NCI-H1092 (cell line): ENCODE data around the gene TMEM92.

Source experiments
- DNase-seq: peaks from one replicate; lab custom pipeline; 2025; lab: John Stamatoyannopoulos, UW

TMEM92 gene

DNA sequence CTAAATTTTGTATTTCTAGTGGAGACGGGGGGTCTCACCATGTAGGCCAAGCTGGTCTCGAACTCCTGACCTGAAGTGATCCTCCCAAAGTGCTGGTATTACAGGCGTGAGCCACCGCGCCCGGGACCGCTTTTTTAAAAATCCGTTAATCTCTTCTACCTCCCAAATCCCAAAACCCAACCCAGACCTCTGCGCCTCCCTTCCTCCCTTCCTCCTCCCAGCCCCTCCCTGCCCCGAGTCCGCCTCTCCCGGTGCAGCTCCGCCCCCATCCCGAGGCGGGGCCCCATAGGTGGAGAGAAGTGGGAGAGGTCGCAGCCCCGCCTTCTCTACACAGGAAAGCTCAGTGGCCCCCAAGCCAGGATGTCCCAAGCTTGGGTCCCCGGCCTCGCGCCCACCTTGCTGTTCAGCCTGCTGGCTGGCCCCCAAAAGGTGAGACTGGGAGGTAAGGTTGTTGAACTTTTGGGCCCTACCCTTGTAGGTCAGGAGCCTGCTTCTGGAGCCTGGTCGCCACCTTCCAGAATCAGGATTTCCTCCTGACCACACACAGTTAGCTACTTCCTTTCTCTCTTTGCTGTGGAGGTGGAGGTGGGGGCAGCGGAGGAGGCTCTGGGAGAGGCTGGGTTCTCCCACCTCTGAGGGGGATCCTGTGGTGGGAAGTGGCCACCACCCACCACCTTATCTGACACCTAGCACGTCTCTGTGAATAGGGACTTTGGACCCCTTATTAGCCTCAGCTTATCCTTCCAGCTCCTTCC is at the start of gene TMEM92:
TSS of gene TMEM92 (plus strand) at position 325 of the 755 bp plus-strand sequence. CDS start at position 361, 36 bp downstream.
- DNase-seq: no peak

DNA sequence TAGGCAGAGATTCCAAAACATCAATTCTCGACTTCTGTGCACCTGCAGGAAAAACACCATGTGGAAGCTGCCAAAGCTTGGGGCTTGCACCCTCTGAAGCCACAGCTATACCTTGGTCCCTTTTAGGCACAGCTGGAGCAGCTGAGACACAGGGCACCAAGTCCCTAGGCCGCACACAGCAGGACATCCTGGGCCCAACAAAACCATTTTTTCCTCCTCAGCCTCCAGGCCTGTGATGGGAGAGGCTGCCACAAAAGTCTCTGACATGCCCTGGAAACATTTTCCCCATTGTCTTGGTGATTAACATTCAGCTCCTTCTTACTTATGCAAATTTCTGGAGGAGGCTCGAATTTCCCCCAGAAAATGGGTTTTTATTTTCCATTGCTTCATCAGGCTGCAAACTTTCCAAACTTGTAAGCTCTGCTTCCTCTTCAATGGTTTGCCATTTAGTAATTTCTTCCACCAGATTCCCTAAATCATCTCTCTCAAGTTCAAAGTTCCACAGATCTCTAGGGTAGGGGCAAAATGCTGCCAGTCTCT is 48.5 kb upstream of the TMEM92 start:
- no peak for DNase-seq

DNA sequence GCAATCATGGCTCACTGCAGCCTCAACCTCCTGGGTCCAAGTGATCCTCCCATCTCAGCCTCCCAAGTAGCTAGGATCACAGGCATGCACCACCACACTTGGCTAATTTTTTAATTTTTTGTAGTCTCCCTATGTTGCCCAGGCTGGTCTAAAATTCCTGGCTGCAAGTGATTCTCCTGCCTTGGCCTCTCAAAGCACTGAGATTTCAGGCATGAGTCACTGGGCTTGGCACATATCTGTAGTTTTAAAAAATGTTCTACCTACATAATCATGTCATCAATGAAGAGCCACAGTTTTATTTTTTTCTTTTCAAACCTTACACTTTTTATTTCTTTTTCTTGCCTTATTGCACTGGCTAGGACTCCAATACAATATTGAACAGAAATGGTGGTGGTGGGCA is 39.7 kb upstream of the TMEM92 start:
- DNase-seq: no peak

DNA sequence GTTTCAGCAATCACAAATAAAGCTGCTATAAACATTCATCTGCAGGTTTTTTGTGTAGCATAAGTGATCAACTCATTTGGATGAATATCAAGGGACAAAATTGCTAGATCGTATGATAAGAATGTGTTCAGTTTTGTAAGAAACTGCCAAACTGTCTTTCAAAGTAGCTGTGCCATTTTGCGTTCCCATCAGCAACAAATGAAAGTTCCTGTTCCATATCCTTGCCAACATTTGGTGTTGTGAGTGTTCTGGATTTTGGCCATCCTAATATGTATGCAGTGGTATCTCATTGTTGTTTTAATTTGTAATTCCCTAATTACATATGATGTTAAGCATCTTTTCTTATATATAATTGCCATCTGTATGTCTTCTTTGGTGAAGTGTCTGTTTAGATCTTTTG is 36.4 kb upstream of the TMEM92 start:
- DNase-seq: no peak

DNA sequence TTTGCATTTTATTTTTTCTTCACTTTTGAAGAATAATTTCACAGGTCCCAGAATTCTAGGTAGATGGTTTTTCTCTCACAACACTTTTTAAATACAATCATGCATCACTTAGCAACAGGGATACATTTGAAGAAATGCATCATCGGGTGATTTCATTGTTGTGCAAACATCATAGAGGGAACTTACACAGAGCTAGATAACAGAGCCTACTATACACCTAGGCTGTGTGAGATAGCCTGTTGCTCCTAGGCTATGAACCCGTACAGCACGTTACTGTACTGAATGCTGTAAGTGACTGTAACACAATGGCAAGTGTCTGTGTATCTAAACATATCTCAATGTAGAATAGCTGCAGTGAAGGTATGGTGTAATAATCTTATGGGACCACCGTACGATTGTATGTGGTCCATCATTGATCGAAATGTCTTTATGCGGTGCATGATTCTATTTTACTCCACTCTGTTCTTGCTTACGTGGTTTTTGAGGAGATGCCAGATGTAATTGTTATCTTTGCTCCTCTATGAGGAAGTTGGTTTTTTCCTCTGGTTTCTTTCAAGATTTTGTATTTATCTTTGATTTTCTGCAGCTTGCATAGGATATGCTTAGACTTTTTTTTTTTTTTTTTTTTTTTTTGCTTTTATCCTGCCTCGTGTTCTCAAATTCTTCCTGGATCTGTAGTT is 35.5 kb upstream of the TMEM92 start:
- DNase-seq: no peak

DNA sequence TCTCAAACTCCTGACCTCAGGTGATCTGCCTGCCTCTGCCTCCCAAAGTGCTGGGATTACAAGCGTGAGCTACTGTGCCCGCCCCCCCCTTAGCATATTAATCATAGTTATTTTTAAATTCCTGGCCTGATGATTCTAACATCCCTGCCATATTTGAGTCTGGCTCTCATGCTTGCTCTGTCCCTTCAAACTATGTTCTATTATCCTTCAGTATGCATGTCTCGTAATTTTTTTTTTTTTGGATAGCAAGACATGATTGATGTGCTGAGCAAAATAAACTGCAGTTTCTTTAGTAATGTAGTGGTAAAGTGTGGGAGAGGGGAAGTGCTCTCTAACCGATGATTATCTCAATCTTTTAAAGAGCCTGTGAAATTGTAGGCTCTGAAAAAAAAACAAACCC is 34.3 kb upstream of the TMEM92 start:
- no peak for DNase-seq

DNA sequence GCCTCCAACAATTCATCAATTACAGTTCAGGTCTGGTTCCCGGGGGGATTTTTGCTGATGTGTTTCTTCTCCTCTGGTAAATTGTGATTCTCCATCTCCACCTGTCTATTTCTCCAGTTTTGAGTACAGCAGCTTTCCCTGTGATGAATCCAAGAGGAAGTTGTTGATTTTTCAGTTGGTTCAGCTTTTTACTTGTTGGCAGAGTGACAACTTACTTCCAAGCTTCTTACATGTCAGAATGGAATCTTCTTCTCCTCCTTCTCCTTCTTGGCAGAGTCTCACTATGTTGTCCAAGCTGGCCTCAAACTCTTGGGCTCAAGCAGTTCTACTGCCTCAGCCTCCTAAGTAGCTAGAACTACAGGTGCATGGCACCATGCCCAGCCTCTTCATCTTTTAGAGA is 33.4 kb upstream of the TMEM92 start:
- no peak for DNase-seq

DNA sequence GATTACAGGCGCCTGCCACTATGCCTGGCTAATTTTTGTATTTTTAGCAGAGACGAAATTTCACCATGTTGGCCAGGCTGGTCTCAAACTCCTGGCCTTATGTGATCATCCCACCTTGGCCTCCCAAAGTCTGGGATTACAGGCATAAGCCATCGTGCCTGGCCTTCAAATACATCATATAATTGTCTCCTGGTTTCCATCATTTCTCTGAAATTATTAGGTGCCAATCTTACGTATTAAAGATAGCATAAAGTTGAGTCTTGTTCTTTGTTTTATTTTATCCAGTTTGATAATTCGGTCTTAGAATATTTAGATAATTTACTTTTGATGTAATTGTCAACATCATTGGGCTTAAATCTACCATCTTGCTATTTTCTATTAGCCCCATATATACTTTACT is 32.8 kb upstream of the TMEM92 start:
- no peak for DNase-seq

DNA sequence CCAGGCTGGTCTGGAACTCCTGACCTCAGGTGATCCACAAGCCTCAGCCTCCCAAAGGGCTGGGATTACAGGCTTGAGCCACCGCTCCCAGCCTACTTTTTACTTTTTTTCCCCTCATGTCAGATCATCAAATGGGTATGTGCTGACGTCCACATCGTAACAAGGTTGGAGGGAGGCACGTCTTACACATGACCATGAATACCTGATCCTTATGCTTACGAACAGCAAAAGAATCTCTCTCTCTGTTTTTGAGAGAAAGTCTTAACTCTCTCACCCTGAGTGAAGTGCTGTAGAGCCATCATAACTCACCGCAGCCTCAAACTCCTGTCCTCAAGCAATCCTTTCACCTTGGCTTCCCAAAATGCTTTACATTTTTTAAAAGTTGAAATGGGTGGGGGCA is 29.5 kb upstream of the TMEM92 start:
- no peak for DNase-seq

DNA sequence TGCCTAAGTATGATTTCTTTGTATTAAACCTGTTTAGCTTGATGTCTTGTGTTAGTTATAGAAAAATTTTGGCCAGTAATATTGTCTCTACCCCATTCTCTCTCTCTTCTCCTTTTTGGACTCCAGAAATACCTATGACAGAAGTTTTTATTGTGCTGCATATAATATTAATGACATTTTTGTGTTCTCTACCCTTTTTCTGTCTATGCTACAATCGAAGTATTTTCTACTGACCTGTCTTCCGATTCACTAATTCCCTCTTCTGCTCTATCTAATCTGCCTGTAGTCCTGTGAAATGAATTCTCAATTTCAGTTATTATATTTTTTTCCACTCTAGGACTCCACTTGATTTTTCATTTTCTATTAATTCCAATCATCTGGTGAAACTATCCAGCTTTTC is 26.0 kb upstream of the TMEM92 start:
- no peak for DNase-seq

DNA sequence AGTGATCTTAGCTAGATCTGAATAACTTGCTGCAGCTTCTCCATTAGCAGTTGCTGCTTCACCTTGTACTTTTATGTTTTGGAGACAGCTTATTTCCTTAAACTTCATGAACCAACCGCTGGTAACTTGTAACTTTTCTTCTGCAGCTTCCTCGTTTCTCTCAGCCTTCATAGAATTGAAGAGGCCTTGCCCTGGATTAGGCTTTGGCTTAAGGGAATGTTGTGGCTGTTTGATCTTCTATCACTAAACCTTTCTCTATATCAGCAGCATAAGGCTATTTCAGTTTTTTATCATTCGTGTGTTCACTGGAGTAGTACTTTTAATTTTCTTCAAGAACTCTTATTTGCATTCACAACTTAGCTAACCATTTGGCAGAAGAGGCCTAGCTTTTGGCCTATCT is 21.5 kb upstream of the TMEM92 start:
- DNase-seq: no peak

DNA sequence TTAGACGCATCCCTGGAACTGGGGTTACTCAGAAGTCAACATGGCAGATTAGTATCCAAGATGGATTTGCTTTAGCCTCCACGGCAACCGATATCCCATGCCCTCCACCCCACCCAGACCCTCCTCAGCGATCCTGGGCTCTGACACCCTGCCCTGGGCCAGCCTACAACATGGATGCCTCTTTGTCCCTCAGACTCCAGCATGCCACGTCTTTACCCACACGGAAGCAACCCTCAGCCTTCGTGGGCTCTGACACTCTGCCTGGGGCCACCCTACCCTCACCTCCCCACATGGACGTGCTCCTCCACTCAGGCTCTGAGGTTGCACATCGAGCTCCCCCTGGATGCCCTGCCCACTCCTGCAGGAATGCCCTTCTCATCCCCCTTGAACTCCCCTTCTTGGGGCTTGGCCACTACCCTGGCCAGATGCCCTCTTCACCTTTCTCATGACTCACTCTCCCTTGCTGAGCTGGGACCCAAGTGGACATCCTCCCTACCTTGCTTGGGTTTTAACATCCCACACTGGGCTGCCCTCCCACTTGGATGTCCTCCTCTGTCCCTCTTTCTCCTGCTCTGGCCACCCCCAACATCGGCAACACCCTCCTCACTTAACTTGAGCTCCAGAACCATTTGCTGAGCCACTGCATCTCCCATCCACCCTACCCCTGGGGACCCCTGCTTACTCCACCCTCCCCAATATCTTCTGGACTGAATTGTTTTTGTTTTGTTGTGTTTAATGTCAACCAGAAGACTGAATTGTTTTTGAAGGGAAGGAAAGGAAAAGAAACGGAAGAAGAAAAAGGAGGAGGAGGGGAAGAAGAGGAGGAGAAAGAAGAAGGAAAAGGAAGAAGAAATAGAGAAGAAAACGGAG is 18.3 kb upstream of the TMEM92 start:
- DNase-seq: no peak

DNA sequence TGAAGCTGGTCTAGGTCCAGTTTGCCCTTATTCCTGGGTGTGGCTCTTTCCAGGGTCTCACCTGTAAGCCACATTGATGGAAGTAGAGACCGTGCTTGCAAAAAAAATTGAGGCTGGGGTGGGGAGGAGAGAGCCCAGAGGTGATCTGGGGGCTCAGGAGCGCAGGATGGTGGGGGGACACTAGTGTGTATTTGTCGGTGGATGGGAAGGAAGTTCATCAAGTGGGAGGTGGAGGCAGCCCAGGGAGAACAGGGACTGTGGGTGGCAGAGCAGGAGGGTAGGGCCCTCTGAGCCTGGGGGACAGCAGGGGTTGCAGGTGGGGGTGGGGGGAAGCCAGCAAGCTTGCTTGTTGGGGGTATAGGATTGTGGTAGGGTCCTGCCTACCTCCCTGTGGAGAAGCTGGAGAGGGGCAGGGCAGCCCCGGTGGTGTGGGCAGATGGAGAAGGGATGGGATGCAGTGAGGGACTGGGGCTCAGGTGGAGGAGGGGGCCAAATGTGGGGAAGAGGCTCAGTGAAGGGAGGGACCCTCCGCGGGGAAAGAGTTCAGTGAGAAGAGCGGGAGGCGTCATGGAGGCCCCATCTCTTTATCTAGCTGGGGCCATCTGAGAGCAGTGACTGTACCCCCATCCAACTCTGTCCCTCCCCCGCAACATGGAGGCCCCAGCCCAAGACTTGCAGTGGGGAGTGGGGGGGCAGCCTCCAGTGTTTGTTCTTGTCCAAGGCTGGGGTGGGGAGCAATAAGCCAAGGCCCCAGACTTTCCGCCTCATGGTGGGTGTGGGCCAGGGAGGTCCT is 17.2 kb upstream of the TMEM92 start:
- no peak for DNase-seq

DNA sequence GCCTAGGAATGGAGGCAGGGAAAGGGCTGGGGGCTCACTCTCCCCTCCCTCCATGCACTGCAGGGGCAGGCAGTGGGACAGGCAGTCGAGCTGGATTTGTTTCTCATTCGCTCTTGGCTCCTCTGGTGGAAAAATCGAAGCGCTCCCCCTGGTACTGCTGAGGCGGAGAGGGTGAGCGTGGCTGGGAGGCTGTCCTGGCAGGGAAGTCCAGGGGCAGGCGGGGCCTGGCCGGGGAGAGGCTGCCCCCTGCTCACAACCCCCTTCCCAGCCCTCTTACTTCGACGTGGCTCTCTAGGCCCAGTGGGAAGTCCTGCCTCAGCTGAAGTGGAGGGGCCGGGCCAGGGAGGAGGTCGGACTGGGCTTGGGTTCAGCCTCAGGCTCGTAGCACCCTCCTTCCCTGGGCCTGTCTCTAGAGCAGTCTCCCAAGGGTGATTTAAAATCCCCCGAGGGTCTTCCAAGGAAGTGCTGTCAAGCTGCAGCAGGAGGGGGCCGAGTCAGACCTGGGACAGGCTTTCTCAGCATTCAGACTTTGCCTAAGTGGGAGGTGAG is 16.5 kb upstream of the TMEM92 start:
- no peak for DNase-seq

DNA sequence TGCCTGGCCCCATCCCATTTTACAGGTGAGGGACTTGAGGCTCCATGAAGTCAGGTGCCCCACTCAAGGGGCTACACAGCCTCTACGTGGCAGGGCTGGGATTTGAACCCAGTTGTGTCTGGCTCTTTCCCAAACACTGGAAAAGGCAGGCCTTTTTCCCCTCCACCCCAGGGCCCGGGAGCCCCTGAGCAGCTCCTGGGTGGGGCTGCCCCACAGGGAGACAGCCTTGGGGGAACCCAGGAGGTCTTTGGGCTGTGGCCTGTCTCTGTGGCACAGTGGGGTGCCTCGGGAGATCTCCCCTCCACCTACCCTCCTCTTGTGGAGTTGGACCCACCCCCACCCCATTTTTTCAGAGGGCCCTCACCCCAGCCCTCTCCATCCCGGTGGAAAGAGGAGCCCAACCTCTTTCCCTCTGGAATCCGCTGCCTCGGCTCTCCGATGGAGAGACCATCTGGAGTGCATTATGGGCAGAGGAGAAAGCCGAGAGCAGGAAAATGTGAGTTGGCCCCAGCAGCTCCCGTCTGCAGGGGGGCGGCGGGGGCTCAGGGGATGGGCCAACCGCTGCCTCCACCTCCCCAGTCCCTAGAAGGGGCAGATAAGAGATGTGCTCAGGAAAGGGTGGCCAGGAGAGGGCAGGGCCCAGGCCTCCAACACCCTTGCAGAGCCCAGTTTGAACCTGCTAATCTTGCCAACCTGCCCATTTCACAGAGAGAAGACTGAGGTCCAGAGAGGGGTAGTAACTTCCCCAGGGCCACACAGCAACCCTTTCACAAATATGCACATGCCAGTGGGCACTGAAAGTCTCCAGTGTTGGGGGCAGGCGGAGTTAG is 15.4 kb upstream of the TMEM92 start:
- DNase-seq: no peak

DNA sequence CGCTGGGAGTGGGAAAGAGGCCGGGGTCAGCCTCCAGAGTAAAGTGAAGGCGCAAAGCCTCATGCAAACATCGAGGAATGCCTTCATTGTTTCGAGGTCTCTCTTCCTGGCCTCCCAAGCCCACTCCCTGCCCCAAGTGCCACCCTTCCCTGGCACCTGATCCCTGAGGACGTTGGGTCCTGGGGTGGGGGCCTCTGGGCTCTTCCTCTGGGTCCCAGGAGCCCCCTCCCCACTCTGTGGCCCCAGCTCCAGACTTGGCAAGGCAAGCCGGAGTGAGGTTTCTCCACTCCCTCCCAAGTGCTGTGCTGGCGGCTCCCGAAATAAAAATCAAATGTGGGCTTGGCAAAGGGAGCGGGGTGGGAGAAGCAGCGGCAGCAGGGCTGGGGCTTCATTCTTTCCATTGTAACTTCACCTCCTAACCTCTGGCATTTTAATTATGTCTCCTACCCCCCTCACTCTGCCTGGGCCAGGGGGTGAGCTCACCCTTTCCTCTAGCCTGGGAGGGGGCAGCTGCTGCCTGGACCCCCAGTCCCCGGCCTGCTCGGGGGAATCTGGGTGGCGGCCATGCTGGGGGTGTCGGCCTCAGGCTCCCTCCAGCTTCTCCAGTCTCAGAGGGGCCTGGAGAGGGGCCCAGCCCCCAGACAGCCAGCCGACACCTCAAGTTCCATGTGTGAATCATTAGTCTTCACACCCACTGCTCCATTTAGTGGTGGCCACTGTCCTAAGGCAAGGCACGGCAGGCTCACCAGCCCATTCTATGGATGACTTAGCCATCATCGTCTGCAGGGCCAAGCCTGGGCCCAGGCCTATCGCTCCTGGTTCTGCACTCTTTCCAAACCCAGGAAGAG is 14.6 kb upstream of the TMEM92 start:
- DNase-seq: no peak

DNA sequence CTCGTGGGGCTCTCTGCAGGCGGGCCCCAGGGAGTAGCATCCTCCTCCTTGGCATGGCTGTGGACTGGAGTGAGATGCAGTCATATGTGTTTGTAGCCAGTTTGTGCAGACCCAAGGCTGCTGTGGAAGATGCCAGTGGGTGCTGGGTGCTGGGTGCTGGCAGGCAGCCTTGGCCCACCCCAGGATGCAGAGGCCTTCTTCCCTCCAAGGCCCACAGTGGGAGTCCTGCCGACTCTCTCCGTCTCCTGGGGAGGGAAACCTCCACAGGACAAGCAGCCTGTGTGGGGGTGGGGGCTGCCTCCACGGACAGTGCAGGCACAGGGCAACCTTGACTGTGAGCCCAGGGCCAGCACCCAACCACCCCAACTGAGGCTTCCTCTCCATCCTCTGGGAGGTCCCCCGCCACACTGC is 13.8 kb upstream of the TMEM92 start:
- no peak for DNase-seq

DNA sequence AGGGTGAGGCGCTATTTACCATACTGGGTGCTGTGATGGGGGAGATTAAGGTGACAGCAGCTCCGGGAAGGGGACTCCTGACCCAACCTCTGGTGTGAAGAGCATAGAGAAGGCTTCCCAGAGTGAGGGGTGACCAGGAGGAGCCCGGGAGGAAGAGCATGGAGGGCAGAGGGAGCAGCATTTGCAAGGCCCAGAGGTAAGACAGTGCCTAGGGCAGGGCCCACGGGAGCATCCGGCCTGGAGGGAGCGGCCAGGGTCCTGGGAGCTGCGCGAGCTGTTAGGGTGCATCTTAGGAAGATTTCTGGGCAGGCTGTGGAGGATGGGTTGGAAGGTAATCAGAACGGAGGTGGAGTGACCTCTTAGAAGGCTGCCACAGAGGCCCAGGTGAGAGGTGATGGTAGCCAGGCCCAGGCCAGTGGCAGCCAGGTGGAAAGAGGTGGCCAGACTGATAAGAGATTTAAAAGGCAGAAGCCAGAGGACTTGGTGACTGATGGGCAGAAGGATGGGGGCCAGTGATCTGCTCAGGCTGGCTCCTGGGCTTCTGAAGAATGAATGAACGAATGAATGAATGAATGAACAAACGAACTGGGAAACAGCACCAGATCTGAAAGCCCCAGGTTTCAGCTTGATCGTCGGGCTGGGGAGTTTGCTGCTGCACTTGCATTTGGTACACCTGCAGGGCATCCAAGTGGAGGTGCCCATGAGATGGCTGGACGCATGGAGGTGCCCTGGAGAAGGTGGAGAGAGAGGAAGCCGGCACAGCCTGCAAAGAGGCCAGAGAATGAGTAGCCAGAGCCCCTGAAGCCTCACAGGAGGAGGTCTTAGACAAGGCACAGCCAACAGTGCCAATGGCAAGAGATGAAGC is 13.0 kb upstream of the TMEM92 start:
- DNase-seq: no peak
